Esophagus squamous epithelium (tissue), 4 donors: ENCODE measurements around the gene GPHN.

Experiments
- CTCF ChIP-seq, 6 experiments: fragments of 450-650 bp in 4 of 6; fragments of 200-600 bp in 2 of 6; sonication (generic) in 2 of 6; IDR thresholded peaks; one replicate each; pipeline ENCODE4 v1.5.1; 2016 to 2019; ENCODE audit warnings: antibody characterized with exemption in 6 of 6, mild to moderate bottlenecking in 4 of 6, moderate library complexity in 4 of 6
- POLR2A ChIP-seq, 4 donors: fragments of 450-650 bp; IDR thresholded peaks; one replicate each; pipeline ENCODE4 v1.6.1; 2017; ENCODE audit warnings: antibody characterized with exemption in 4 of 4, mild to moderate bottlenecking in 4 of 4, moderate library complexity in 3 of 4

GRCh38 chr14:67168110-67168441 lies 660.1 kb downstream of the GPHN start:
- TF ChIP-seq CTCF (IDR thresholded peaks at IDR 0.05) (no peak), POLR2A (IDR thresholded peaks at IDR 0.05) (no peak)
